K562 (cell line): Measurements from ENCODE around the gene AGXT. TPM values are rescaled to one million over a fixed set of nuclear protein-coding genes. Genes with fewer than 3 reads are reported as not detected.

Experiments used
- ATAC-seq: fragments of 200-7000 bp; cut with Tn5 transposase; 3 replicates; pipeline ENCODE4 v1.9.1; 2020; ENCODE audit warnings: moderate library complexity
- BruUV-seq: library from RNA; stranded (reverse); fragments of 400-500 nt; replicated peaks from 2 replicates; lab custom pipeline; 2021; lab: Mats Ljungman, UMichigan
- CTCF ChIA-PET: fragments of 300-600 bp; formaldehyde crosslinking; extraction: SDS; loops from one replicate; lab custom pipeline; 2021; ENCODE audit warnings: low intra/inter-chr PET ratio; lab: Yijun Ruan, JAX
- POLR2A ChIA-PET: fragments of 300-600, 350-650 bp; sonication (Branson Sonifier 250); formaldehyde crosslinking; extraction: SDS; loops from one replicate; lab custom pipeline; 2021; ENCODE audit warnings: antibody characterized with exemption, inconsistent platforms; lab: Yijun Ruan, JAX
- DNase-seq, 4 experiments: peaks; one replicate each; pipeline versions ENCODE4 v3.0.0 to v3.0.0-alpha.2; 2011 to 2018; ENCODE audit warnings: low spot score in 3 of 4, mixed read lengths in 3 of 4; ENCODE audit errors: extremely low read depth in 1 of 4
- FAIRE-seq: peaks from 2 replicates; lab custom pipeline; 2011; peaks lifted over from hg19 to GRCh38; lab: Jason Lieb, UNC
- H2AFZ ChIP-seq: 2 replicates; pipeline ENCODE4 v1.6.0; 2011; ENCODE audit warnings: low read depth, low read length, control low read depth, inconsistent platforms
- H3K27ac ChIP-seq: fragments of 200-600 bp; 3 replicates; pipeline ENCODE4 v1.8.0; 2011; ENCODE audit warnings: low read depth, mild to moderate bottlenecking, control low read depth, inconsistent platforms, low read length, moderate library complexity, mixed read lengths; ENCODE audit errors: extremely low read depth
- H3K27me3 ChIP-seq, 2 experiments: fragments of 300-600 bp in 1 of 2; 2 replicates in 1 of 2; 3 replicates in 1 of 2; pipeline versions ENCODE4 v1.6.0 to v1.8.0; 2011; ENCODE audit warnings: inconsistent platforms in 2 of 2, low read length in 2 of 2, mild to moderate bottlenecking in 1 of 2, mixed read lengths in 1 of 2, moderate library complexity in 1 of 2; ENCODE audit not compliant: control insufficient read depth in 2 of 2, insufficient read depth in 2 of 2
- H3K36me3 ChIP-seq: fragments of 300-600 bp; 3 replicates; pipeline ENCODE4 v1.8.0; 2011; ENCODE audit warnings: mild to moderate bottlenecking, low read length, inconsistent platforms; ENCODE audit not compliant: control insufficient read depth, insufficient read depth
- H3K4me1 ChIP-seq, 2 experiments: fragments of 200-600 bp in 1 of 2; replicated peaks in 1 of 2; 2 replicates in 1 of 2; 3 replicates in 1 of 2; pipeline versions ENCODE4 v1.5.1 to v1.8.0; 2011; ENCODE audit warnings: inconsistent platforms in 2 of 2, low read length in 2 of 2, mild to moderate bottlenecking in 1 of 2, mixed read lengths in 1 of 2, moderate library complexity in 1 of 2; ENCODE audit not compliant: control insufficient read depth in 2 of 2, insufficient read depth in 2 of 2
- H3K4me2 ChIP-seq: 2 replicates; pipeline ENCODE4 v1.6.1; 2011; ENCODE audit warnings: low read length, control low read depth, inconsistent platforms, mixed read lengths; ENCODE audit not compliant: insufficient read depth
- H3K4me3 ChIP-seq: fragments of 200-600 bp; sonication (generic), shearing (Covaris generic); 2 replicates; pipeline ENCODE4 v1.5.1; 2016; ENCODE audit warnings: control low read depth, inconsistent platforms
- H3K79me2 ChIP-seq: fragments of 200-600 bp; 3 replicates; pipeline ENCODE4 v1.8.0; 2011; ENCODE audit warnings: low read length, inconsistent platforms; ENCODE audit not compliant: control insufficient read depth, insufficient read depth
- H3K9ac ChIP-seq, 2 experiments: 2 replicates each; pipeline versions ENCODE4 v1.6.0 to v1.6.1; 2011; ENCODE audit warnings: low read depth in 2 of 2, low read length in 2 of 2, control low read depth in 1 of 2, inconsistent platforms in 1 of 2, mild to moderate bottlenecking in 1 of 2, mixed read lengths in 1 of 2; ENCODE audit not compliant: insufficient read depth in 1 of 2
- H3K9me1 ChIP-seq: one replicate; pipeline ENCODE4 v1.6.0; 2011; ENCODE audit warnings: inconsistent platforms, mild to moderate bottlenecking, low read length, moderate library complexity; ENCODE audit not compliant: control insufficient read depth, insufficient read depth
- H3K9me3 ChIP-seq: replicated peaks from 2 replicates; pipeline ENCODE4 v1.5.1; 2011; ENCODE audit warnings: low read depth, low read length, inconsistent platforms; ENCODE audit not compliant: control insufficient read depth, insufficient read depth
- H4K20me1 ChIP-seq: replicated peaks from 2 replicates; pipeline ENCODE4 v1.6.1; 2011; ENCODE audit warnings: low read length, inconsistent platforms, mixed read lengths; ENCODE audit not compliant: control insufficient read depth, insufficient read depth
- ATF2 ChIP-seq: sonication (generic); formaldehyde crosslinking; IDR thresholded peaks from 2 replicates; pipeline ENCODE4 v1.8.1; 2022; ENCODE audit warnings: missing genetic modification reagents
- BCOR ChIP-seq: fragments of 450-650 bp; IDR thresholded peaks from 2 replicates; pipeline ENCODE4 v1.6.1; 2016
- ELF1 ChIP-seq: fragments of 200-800 bp; sonication (Bioruptor generic); IDR thresholded peaks from 2 replicates; pipeline ENCODE4 v1.6.1; 2016; ENCODE audit warnings: missing genetic modification characterization, missing compliant biosample characterization
- ELF4 ChIP-seq: fragments of 450-650 bp; formaldehyde crosslinking; IDR thresholded peaks from 2 replicates; pipeline ENCODE4 v1.4.0; 2022; ENCODE audit warnings: missing genetic modification characterization
- HDAC8 ChIP-seq: fragments of 450-650 bp; IDR thresholded peaks from 2 replicates; pipeline ENCODE4 v1.6.1; 2016; ENCODE audit warnings: mild to moderate bottlenecking, missing genetic modification characterization, moderate library complexity, missing compliant biosample characterization
- KHSRP ChIP-seq: fragments of 450-650 bp; IDR thresholded peaks from 2 replicates; pipeline ENCODE4 v1.6.1; 2017
- KLF16 ChIP-seq: IDR thresholded peaks from 2 replicates; pipeline ENCODE4 v1.6.1; 2016; ENCODE audit warnings: antibody characterized with exemption
- PHF20 ChIP-seq: fragments of 450-650 bp; IDR thresholded peaks from 2 replicates; pipeline ENCODE4 v1.6.1; 2018; ENCODE audit not compliant: partially characterized antibody
- RCOR1 ChIP-seq, 2 experiments: IDR thresholded peaks; 2 replicates each; pipeline ENCODE4 v1.6.1; 2012; ENCODE audit warnings: low read depth in 2 of 2, low read length in 2 of 2, borderline replicate concordance in 1 of 2, improper control_type of control experiment in 1 of 2
- RFX7 ChIP-seq: fragments of 250-450 bp; sonication (Bioruptor Pico); IDR thresholded peaks from 2 replicates; pipeline ENCODE4 v1.5.1; 2021; ENCODE audit warnings: mild to moderate bottlenecking
- SFPQ ChIP-seq: fragments of 200-400 bp; formaldehyde crosslinking; IDR thresholded peaks from 2 replicates; pipeline ENCODE4 v1.6.1; 2017; ENCODE audit warnings: mild to moderate bottlenecking, low read depth, low read length, moderate library complexity
- SRSF9 ChIP-seq: fragments of 200-400 bp; formaldehyde crosslinking; IDR thresholded peaks from 2 replicates; pipeline ENCODE4 v1.6.1; 2017; ENCODE audit warnings: low read depth, low read length, borderline replicate concordance
- ZZZ3 ChIP-seq: fragments of 450-650 bp; IDR thresholded peaks from 2 replicates; pipeline ENCODE4 v1.6.1; 2016; ENCODE audit warnings: antibody characterized with exemption, mild to moderate bottlenecking, moderate library complexity
- WGBS: fragments of 100-300 bp; shearing (Covaris generic); methylation state at CpG from one replicate; pipeline ENCODE4 v1.1.6; 2016; ENCODE audit warnings: low coverage, mixed read lengths; ENCODE audit not compliant: insufficient coverage; ENCODE audit errors: missing lambda C conversion rate; 5-methylcytosine and 5-hydroxymethylcytosine counted together
- in situ Hi-C: fragments of 300-500 bp; cut with MboI; formaldehyde crosslinking; loops from 4 replicates; pipeline ENCODE4 v1.15.0; 2018; ENCODE audit warnings: inconsistent platforms, mixed read lengths
- intact Hi-C: fragments of 100-400 bp; cut with micrococcal nuclease; formaldehyde crosslinking; loops from 2 replicates; pipeline ENCODE4 v1.14.2; 2022
- polyA plus RNA-seq, 8 experiments: library from polyadenylated mRNA; depleted of rRNA in 4 of 8; stranded (reverse) in 5 of 8; unstranded in 3 of 8; fragments of >200 nt; fragmentation: Nextera tagmentation in 2 of 8; fragmentation: Illumina TruSeq in 1 of 8; extraction: Ambion mirVana in 2 of 8; extraction: Trizol in 1 of 8; gene quantifications; 2 replicates each; pipeline versions ENCODE4 v1.2.1 to v1.2.3, GENCODE V29; 2011 to 2014; ENCODE audit warnings: inconsistent platforms in 1 of 8, missing spikeins in 1 of 8
- total RNA-seq, 7 experiments: library from RNA; depleted of rRNA in 6 of 7; stranded (reverse); fragments of >200 nt in 6 of 7; fragmentation: Illumina TruSeq in 2 of 7; extraction: Trizol in 2 of 7; gene quantifications; 2 replicates each; pipeline versions ENCODE4 v1.2.1 to v1.2.3, GENCODE V29; 2011 to 2021; ENCODE audit warnings: low replicate concordance in 1 of 7

Gene AGXT
- total and polyA plus RNA-seq, 9 of the 15 experiments (the other 6 are each of a cell fraction or from before 2014, with no cell fraction given) = 0.18 TPM; not detected in 8

DNA sequence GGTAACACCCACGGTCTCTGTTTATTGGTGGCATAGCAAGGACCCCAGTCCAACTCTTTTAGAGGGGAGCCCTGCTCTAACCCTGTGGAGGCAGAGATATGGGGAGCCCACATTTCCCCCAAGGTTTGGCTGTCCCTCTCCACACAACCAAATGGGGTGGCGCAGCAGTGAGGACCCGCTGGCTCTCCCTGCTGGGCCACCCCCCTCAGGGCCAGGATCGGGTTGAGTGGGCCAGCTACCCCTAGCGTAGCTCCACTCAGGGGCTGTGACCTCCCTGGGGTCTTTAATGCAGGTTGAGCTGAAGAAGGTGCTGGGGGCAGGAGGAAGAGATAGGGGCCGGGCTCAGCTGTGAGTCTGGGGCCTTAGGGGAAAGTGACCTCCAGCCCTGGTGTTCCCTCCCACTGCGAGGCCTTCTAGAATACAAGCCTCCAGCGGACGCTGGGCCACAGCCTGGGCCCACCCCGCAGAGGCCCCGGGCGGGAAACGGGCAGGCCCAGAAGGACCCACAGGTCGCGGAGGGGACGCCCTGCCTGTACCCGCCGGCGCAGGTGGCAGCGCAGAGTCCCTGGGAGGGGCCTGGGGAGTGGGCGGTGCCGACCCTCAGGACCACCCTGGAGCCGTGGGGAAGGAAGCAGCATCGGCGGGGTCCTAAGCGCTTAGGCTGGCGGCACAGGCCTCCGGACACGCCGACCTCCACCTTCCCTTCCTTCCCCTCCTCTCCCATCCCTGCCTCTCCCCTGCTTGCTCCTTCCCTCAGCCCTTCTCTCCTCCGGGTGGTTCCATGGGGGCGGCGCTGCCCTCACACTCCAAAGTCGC lies 47.1 kb downstream of the AGXT start:
- Histone ChIP-seq H3K9me1 (no peaks in the 10 kb centered on the region), H3K27ac (no peak overlapping the region), H3K27me3 (peaks cover 0 to 42% of the 10 kb centered on the region in 2 experiments; a peak in 2 of 5 replicates), H3K4me1 (peaks cover 0 to 27% of the 10 kb centered on the region in 2 experiments; a peak in 2 of 5 replicates), H2AFZ (no peak overlapping the region), H4K20me1 (peaks cover 6% of the 10 kb centered on the region), H3K4me2 (no peak overlapping the region), H3K4me3 (no peak overlapping the region), H3K9ac (no peak overlapping the region), H3K79me2 (no peaks in the 10 kb centered on the region), H3K9me3 (no peaks in the 10 kb centered on the region), H3K36me3 (no peaks in the 10 kb centered on the region)
- DNase-seq (no peak), ATAC-seq (no peak), FAIRE-seq (no peak)
- intact Hi-C loops (loop anchor here (10.0 kb wide), 1 partner anchor 159 kb away; no protein-coding TSS in a partner anchor), in situ Hi-C loops (no loop called here)
- ChIA-PET CTCF (no interaction called here), POLR2A (no interaction called here)
- TF ChIP-seq SRSF9 = no peak
- TF ChIP-seq ZZZ3 = no peak
- TF ChIP-seq RCOR1 (IDR thresholded peaks at IDR 0.05; ENCODE audit: borderline replicate concordance in 1 of 2, low read depth in 2 of 2, low read length in 2 of 2) = no peak
- BruUV-seq = no TSS peak
- WGBS = 15% methylated on average over 16 of the region's 34 CpGs

DNA sequence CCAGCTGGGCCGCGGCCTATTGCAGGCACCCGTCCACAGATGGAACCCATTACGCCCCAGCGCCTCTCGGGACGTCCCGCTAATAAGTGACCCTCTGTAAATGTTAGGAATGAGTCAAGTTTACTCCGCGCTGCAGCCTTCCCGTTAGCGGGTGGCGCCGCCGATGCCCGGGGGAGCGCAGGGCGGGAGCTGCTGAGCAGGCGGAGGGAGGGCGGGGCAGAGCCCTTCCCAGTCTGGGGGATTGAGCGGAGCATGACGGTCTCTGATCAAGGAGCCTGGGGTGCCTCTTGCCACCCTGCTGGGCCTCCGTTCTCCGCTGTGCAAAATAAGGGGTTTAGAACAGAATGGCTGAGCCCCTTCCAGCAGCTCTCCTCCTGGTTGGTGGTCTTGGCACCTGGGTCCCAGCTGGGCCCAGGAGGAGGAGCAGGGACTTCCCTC lies 48.0 kb downstream of the AGXT start:
- WGBS = 7% methylated on average over 3 of the region's 24 CpGs
- Histone ChIP-seq H3K4me2 (no peak overlapping the region), H3K4me3 (no peak overlapping the region), H3K36me3 (no peaks in the 10 kb centered on the region), H3K4me1 (peaks cover 0 to 27% of the 10 kb centered on the region in 2 experiments; a peak in 2 of 5 replicates), H2AFZ (no peak overlapping the region), H4K20me1 (peaks cover 6% of the 10 kb centered on the region), H3K9me3 (no peaks in the 10 kb centered on the region), H3K9me1 (no peaks in the 10 kb centered on the region), H3K27ac (no peak overlapping the region), H3K27me3 (peaks cover 0 to 42% of the 10 kb centered on the region in 2 experiments; a peak in 2 of 5 replicates), H3K9ac (no peak overlapping the region), H3K79me2 (no peaks in the 10 kb centered on the region)
- FAIRE-seq (no peak), DNase-seq (peak in 2 of 4 experiments; percentile 18 to 26), ATAC-seq (no peak)
- no TSS peak for BruUV-seq
- ChIA-PET POLR2A (no interaction called here), CTCF (no interaction called here)
- intact Hi-C loops (loop anchor here (10.0 kb wide), 1 partner anchor 158 kb away; no protein-coding TSS in a partner anchor), in situ Hi-C loops (no loop called here)
- no peak for TF ChIP-seq SFPQ
- TF ChIP-seq BCOR = no peak
- TF ChIP-seq HDAC8 = no peak
- TF ChIP-seq PHF20 = no peak
- no peak for TF ChIP-seq ELF4 (CRISPR knock-in tag)
- no peak for TF ChIP-seq KHSRP
- TF ChIP-seq ATF2 (CRISPR knock-in tag) = no peak
- TF ChIP-seq KLF16 = no peak
- no peak for TF ChIP-seq RFX7 (CRISPR knock-in tag)
- no peak for TF ChIP-seq ELF1
